NB4 (cell line): ENCODE results near the gene CXCL17.

Source experiments
- CTCF ChIP-seq: IDR thresholded peaks from one replicate; pipeline ENCODE4 v1.5.1; 2012; ENCODE audit warnings: low read depth, low read length
- POLR2A ChIP-seq: IDR thresholded peaks from 2 replicates; pipeline ENCODE4 v1.6.1; 2011; ENCODE audit warnings: mild to moderate bottlenecking; ENCODE audit not compliant: insufficient read length; ENCODE audit errors: extremely low read depth

GRCh38 chr19:42473686-42474085 is 30.9 kb upstream of the CXCL17 start:
- TF ChIP-seq CTCF (no peak), POLR2A (no peak)
